HG03196 (cell line): ENCODE results near the gene PCCA.
A peak's percentile ranks its signal among the peaks of the same experiment; 100 is the strongest.
"Not testable (repeated sequence)": the region's sequence is repeated elsewhere in the genome, so short reads cannot be mapped to it uniquely, and the experiment has no call there.

Source experiments
- ATAC-seq: cut with Tn5 transposase; IDR thresholded peaks from one replicate; pipeline ENCODE4 v1.9.1; 2021; ENCODE audit not compliant: unreplicated experiment

PCCA gene

GRCh38 chr13:100564444-100565223, 475.7 kb downstream of the PCCA start:
- ATAC-seq: no peak

- no peak for ATAC-seq
Measured at GRCh38 chr13:100565286-100565685, 476.4 kb downstream of the PCCA start.

GRCh38 chr13:100566543-100566942, 477.6 kb downstream of the PCCA start:
- ATAC-seq: no peak

- ATAC-seq: peak; percentile 89
Measured at GRCh38 chr13:100573121-100573520, 484.2 kb downstream of the PCCA start.

- not testable (repeated sequence) for ATAC-seq
Measured at GRCh38 chr13:100577239-100577638, 488.3 kb downstream of the PCCA start.
